GM18511 (cell line): ENCODE measurements around the gene SIT1.

Source experiments
- ATAC-seq: cut with Tn5 transposase; IDR thresholded peaks from one replicate; pipeline ENCODE4 v1.9.1; 2021; ENCODE audit warnings: mild to moderate bottlenecking, moderate library complexity; ENCODE audit not compliant: unreplicated experiment

SIT1 gene

DNA sequence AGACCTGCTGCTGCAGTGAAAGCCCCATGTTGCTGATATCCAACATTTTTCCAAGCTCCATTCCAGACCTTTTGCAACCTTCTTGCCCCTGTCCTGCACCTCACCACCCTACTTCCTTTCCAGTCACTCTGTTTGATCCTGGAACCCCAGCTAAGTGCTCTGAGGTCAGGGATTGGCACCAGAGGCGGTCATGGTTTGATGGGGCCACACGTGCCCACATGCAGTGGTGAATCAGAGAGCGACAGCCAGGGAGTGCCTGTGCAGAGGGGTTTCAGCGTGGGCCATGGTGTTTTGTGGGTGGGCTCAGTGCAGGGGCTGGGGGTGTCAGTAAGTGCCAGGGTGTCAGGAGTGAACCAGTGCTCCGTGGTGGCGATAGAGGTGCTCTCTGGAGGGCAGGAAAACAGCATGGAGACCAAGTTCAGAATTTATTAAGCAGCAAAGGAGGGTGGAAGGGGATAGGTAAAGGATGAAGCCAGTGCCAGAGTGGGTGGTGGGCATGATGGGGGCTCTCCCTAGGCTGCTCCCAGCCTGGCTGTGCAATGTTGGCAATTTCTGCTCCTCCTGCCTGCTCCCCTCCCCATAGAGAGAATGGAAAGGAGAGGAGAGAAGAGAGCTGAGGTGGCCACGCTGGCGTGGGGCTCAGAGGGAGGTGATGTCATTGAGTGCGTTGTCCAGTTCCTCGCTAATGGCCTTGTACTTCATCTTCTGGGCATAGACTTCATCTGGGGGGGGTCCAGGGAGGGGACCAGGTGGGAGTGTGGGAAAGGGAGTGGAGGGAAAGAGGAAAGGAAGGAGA lies 32.0 kb upstream of the SIT1 start:
- no peak for ATAC-seq

DNA sequence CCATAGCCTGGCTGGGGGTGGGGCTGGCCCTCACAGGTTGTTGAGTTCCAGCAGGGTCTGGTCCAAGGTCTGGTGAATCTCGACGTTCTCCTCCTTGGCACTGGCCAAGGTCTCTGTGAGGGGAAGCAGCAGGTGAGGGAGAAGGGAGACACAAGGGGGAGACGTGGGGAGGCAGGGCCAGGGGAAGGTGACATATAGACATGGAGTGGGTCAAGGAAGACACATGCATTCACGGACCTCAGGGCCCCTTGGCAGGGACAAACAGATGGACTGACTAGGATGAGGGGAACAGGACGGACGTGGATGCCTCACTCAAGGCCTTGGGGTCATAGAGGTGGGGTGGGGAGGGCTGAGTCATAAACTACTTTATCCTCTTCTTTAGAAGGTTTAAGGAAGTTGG lies 31.3 kb upstream of the SIT1 start:
- no peak for ATAC-seq

DNA sequence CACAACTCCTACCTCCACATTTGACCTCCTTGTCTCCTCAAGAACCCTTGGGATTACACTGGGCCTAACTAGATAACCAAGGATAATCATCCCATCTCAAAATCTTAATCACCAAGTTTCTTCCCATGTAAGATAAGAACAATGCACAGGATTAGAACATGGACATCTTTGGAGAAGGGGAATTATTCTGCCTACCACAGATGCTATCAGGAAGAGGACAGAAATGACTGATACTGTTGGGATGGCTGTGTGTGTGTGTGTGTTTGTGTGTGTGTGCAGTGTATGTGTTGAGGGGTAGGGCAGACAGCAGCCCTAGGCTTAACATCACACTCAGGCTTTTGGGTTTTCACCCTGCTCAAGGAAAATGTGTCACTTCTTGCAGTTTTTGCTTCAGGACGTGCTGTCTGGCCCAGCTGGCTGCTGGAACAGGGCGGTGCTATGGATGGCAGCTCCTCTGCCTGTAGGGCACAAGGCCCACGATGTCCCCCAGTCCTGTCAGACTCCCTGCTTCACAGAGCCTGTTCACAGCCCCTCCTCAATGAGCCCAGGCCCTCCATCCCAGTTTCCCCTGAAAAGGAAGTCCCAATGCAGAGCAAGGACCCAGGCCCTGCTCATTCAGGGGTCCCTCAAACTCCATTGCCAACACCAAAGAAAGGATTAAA lies 30.7 kb upstream of the SIT1 start:
- ATAC-seq = no peak

DNA sequence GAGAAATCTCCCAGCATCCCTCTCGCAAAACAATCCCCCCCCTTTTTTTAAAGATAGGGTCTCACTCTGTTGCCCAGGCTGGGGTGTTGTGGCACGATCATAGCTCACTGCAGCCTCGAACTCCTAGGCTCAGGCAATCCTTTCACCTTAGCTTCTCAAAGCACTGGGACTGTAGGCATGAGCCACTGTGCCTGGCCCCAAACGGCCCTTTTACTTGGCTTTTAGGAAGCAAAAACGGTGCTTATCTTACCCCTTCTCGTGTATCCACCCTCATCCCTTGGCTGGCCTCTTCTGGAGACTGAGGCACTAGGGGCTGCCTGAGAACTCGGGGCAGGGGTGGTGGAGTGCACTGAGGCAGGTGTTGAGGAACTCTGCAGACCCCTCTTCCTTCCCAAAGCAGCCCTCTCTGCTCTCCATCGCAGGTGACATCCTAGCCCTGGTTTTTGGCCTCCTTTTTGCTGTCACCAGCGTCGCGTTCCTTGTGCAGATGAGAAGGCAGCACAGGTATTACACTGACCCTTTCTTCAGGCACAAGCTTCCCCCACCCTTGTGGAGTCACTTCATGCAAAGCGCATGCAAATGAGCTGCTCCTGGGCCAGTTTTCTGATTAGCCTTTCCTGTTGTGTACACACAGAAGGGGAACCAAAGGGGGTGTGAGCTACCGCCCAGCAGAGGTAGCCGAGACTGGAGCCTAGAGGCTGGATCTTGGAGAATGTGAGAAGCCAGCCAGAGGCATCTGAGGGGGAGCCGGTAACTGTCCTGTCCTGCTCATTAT lies 29.8 kb upstream of the SIT1 start:
- no peak for ATAC-seq

DNA sequence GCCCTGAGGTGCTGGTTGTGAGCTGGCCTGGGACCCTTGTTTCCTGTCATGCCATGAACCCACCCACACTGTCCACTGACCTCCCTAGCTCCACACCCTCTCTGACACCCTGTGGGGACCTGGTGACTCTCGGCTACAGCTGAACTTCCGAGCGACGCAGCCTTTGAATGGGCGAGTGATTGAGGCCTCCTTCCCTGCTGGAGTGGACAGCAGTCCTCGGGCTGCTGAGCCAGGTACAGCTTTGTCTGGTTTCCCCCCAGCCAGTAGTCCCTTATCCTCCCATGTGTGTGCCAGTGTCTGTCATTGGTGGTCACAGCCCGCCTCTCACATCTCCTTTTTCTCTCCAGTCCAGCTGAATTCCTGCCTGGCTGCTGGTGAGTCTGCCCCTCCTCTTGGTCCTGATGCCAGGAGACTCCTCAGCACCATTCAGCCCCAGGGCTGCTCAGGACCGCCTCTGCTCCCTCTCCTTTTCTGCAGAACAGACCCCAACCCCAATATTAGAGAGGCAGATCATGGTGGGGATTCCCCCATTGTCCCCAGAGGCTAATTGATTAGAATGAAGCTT lies 29.1 kb upstream of the SIT1 start:
- ATAC-seq = no peak

DNA sequence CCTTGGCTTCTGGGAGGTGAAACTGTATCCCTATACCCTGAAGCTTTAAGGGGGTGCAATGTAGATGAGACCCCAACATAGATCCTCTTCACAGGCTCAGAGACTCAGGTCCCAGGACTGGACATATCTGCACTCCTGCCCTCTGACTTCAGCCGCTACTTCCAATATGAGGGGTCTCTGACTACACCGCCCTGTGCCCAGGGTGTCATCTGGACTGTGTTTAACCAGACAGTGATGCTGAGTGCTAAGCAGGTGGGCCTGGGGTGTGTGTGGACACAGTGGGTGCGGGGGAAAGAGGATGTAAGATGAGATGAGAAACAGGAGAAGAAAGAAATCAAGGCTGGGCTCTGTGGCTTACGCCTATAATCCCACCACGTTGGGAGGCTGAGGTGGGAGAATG lies 28.4 kb upstream of the SIT1 start:
- ATAC-seq = no peak

DNA sequence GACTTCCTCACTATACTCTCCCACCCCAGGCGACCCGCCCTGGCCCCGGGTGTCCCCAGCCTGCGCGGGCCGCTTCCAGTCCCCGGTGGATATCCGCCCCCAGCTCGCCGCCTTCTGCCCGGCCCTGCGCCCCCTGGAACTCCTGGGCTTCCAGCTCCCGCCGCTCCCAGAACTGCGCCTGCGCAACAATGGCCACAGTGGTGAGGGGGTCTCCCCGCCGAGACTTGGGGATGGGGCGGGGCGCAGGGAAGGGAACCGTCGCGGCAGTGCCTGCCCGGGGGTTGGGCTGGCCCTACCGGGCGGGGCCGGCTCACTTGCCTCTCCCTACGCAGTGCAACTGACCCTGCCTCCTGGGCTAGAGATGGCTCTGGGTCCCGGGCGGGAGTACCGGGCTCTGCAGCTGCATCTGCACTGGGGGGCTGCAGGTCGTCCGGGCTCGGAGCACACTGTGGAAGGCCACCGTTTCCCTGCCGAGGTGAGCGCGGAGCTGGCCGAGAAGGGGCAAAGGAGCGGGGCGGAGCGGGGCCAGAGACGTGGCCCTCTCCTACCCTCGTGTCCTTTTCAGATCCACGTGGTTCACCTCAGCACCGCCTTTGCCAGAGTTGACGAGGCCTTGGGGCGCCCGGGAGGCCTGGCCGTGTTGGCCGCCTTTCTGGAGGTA lies 25.1 kb upstream of the SIT1 start:
- ATAC-seq = no peak

DNA sequence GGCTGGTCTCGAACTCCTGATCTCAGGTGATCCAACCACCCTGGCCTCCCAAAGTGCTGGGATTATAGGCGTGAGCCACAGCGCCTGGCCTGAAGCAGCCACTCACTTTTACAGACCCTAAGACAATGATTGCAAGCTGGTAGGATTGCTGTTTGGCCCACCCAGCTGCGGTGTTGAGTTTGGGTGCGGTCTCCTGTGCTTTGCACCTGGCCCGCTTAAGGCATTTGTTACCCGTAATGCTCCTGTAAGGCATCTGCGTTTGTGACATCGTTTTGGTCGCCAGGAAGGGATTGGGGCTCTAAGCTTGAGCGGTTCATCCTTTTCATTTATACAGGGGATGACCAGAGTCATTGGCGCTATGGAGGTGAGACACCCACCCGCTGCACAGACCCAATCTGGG lies 24.5 kb upstream of the SIT1 start:
- ATAC-seq = no peak

DNA sequence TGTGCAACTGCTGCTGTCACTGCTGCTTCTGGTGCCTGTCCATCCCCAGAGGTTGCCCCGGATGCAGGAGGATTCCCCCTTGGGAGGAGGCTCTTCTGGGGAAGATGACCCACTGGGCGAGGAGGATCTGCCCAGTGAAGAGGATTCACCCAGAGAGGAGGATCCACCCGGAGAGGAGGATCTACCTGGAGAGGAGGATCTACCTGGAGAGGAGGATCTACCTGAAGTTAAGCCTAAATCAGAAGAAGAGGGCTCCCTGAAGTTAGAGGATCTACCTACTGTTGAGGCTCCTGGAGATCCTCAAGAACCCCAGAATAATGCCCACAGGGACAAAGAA lies 23.3 kb upstream of the SIT1 start:
- ATAC-seq = no peak

DNA sequence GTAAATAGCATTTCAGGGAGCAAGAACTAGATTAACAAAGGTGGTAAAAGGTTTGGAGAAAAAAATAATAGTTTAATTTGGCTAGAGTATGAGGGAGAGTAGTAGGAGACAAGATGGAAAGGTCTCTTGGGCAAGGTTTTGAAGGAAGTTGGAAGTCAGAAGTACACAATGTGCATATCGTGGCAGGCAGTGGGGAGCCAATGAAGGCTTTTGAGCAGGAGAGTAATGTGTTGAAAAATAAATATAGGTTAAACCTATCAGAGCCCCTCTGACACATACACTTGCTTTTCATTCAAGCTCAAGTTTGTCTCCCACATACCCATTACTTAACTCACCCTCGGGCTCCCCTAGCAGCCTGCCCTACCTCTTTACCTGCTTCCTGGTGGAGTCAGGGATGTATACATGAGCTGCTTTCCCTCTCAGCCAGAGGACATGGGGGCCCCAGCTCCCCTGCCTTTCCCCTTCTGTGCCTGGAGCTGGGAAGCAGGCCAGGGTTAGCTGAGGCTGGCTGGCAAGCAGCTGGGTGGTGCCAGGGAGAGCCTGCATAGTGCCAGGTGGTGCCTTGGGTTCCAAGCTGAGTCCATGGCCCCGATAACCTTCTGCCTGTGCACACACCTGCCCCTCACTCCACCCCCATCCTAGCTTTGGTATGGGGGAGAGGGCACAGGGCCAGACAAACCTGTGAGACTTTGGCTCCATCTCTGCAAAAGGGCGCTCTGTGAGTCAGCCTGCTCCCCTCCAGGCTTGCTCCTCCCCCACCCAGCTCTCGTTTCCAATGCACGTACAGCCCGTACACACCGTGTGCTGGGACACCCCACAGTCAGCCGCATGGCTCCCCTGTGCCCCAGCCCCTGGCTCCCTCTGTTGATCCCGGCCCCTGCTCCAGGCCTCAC lies 22.6 kb upstream of the SIT1 start, which contains the start of gene CA9:
CA9 (plus strand) TSS at position 797 of the 893 bp plus-strand sequence; CDS start at position 829, 32 bp downstream.
- no peak for ATAC-seq

DNA sequence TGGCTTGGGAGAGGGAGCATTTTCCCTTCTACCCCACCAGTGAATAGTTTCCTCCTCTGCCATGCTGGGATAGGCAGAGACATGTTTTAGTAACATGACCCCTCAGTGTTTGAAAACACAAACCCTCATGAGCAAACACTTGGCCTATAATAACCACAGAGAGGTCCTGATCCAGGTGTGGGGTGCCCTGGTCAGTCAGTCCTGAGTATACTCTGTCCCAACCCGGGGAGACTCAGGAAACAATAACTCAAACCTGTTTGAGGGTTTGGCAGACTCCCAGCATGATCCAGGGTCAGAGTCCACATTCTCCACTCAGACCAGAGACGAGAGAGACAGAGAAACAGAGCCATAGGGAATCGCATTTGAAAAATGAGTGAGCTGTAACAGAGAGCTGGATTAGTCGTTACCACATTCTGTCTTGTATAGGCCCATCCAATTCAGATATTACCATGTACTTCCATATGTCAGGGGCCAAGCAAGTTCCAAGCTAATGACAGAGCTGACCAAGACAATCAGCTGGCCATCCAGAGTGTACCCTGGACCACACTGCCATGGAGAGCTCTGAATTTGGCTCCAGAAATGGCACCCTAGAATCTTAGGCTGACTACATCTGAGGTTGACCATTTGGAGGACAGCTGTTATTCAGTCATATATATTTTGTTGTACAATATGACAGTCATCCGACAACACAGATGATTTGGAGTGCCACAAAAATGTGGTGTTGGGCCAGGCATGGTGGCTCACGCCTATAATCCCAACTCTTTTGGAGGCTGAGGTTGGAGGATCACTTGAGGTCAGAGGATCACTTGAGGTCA lies 18.8 kb upstream of the SIT1 start:
- ATAC-seq = no peak

DNA sequence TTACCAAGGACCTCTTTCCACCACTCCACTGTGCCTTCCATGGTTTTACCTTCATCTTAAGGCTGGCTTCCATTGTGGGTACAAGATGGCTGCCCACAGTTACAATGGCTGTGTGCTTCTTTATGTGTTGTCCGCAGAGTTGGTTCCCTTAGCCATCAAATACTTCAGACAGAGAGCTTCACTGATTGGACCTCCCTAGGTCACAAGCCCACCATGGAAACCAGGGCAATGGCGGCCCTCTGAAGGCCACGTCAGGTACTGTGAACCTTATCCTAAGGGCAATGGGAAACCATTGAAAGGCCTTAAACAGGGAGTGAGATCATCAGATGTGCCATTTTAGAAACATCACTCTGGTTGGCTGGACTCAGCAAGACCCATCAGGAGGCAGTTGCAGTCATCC lies 17.2 kb upstream of the SIT1 start:
- no peak for ATAC-seq

DNA sequence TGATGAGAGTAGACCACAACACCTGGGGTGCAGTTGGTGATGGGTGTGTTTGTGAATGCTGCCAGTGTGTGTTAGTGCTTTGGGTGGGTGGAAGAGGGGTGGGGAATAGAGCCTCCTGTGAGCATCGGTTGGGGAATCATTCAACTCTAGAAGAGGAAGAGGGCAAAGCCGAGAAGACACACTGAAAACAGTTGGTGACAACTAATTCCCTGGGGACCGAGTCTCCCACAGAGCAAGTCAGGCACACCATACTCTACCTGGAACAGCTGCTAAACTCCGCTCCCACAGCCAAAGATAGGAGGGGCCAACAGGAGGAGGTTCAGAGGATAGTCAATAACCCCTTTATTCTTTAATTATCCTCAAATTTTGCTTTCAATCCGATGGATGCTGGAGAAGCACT lies 15.8 kb upstream of the SIT1 start:
- no peak for ATAC-seq

DNA sequence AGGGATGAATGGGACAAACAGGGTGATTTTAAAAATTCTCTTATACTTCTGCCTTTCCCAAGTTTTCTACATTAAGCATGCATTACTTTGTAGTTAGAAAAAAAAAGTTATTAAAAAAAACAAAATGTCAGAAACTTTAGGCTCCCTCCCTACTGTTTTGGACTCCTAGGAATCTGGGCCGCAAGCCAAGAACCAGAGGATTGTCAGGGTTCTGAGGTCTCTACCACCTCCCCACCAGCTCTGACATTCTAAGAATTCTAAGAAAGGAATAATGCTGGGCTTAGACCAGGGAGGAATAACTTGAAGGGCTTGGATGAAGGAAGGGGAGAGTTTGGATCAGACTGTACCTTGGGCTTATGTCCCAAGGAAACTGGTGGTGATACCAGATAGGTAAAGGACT lies 15.3 kb upstream of the SIT1 start:
- no peak for ATAC-seq

DNA sequence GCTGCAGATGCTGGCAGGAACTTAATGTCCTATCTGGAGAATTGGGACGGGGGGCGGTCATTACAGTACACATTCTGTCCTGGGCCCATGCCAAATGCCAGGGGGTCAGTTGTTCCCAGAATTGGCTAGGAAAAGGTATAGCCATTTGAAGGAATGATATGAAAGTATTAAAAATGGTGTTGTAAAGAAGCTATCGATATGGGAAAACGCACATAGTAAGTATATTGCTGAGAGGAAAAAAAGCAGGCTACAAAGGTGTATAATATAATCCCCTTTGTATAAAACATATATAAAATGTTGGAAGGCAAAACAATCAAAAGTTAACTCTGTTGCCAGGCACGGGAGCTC lies 14.7 kb upstream of the SIT1 start:
- ATAC-seq = no peak

DNA sequence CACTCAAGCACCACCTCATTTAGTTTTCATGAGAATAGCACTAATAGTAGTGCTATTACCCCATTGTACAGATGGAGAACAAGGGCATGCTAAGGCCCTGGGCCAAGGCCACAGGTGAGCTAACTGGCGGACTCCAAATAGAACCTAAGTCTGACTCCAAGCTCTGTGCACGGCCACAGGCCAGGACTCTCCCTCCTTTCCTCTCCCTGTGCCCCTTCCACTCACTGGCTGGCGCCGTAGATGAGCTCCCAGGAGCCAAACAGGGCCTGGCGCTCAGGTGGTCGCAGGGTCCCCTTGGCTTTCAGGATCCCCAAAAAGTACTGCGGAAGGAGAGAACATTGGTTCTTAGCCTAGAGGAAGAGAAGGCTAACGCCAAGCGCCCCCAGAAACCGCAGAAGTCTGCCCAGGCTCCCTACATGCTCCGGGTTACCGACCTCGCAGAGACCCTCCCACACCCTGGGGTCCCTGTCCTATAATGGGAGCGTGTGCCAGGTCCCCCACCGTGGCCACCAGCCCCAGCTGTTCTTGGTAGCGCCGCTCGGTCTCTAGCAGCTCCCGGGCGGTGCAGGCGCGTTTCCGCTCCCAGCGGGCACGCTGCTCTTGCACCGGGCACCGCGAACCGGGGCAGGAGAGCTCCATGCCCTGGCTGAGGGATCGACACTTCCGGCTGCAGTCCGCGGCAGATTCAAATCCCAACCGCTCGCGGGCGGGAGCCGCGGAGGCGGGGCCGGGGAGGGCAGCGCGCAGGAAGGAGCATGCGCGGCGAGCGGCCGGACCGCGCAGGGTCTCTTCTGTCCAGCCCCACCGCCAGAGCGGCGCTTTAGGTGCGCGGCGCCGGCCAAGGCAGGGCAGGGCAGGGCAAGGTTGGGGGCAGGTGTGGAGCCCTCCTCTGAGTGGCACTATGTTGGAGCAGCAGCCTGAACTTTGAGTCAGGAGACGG lies 14.1 kb upstream of the SIT1 start, which contains the start of gene ARHGEF39:
ARHGEF39 (minus strand) TSS at position 665 of the 940 bp plus-strand sequence; CDS start at position 639, 26 bp downstream.
- peak; percentile 83 for ATAC-seq

DNA sequence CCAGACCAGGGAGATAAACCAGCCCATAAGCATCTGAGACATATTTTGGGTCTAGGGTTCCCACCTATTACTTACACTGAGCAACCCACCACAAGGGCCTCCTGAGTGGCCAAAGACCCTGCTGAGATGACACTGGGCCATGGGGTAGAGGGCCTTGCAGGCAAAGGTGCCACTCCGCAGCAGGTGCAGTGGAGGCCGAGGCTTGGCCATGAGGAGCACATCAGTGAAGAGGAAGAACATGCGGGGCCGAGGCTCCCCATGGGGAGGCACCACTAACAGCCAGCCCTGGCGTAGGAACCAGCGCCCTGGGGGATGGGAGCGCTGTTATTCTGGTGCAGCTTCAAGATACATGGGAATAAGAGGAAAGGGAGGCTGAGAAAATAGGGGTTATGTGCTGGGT lies 11.7 kb upstream of the SIT1 start:
- no peak for ATAC-seq

DNA sequence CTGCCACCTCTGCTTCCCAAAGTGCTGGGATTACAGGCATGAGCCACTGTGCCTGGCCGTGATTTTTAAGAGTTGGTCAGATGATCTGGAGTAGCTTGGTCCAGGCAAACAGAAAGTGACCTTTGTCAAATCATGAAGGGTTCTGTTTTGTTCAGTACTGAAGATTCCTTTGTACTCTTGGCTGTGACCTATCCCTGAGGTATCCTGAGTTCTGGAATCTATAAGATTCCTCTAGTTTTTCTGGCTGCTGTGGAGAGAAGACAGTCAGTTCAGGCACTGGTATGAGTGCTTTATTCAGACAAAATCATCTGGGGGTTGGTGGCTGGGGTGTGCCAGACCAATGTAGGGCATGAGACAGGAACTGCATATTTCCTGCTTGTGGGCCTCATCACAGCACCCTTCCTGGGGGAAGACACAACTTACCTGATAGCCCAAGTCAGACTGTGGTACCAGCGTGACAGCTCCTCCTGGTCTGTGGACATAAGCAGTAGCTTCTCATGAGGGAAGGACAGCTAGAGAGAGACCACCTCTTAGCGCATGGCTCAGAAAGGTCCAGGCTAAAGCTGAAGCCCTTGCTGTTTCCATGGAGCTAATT lies 11.1 kb upstream of the SIT1 start:
- no peak for ATAC-seq
